H9 (cell line): ENCODE data around the gene ACOX3. TPM values are rescaled to one million over a fixed set of nuclear protein-coding genes. Genes with fewer than 3 reads are reported as not detected.

ENCODE experiments used
- DNase-seq: peaks from one replicate; pipeline ENCODE4 v3.0.0-alpha.2; 2017
- H2AFZ ChIP-seq: one replicate; pipeline ENCODE4 v1.6.1; 2013; ENCODE audit warnings: mild to moderate bottlenecking, low read length, control low read depth, moderate library complexity
- H2AK5ac ChIP-seq: 2 replicates; pipeline ENCODE4 v1.6.1; 2013; ENCODE audit warnings: low read length, control low read depth, mixed read lengths; ENCODE audit not compliant: insufficient read length
- H2BK120ac ChIP-seq: one replicate; pipeline ENCODE4 v1.6.1; 2013; ENCODE audit warnings: low read depth, mild to moderate bottlenecking, low read length, control low read depth, inconsistent platforms; ENCODE audit not compliant: poor library complexity, severe bottlenecking
- H2BK12ac ChIP-seq: 2 replicates; pipeline ENCODE4 v1.6.1; 2013; ENCODE audit warnings: low read length, control low read depth, mixed read lengths, low read depth; ENCODE audit not compliant: insufficient read length
- H2BK15ac ChIP-seq: 2 replicates; pipeline ENCODE4 v1.6.1; 2013; ENCODE audit warnings: low read depth, low read length, control low read depth
- H2BK20ac ChIP-seq: one replicate; pipeline ENCODE4 v1.6.1; 2013; ENCODE audit warnings: low read depth, mild to moderate bottlenecking, low read length, control low read depth, inconsistent platforms; ENCODE audit not compliant: poor library complexity, severe bottlenecking
- H2BK5ac ChIP-seq: 2 replicates; pipeline ENCODE4 v1.6.1; 2013; ENCODE audit warnings: low read length, control low read depth, mixed read lengths; ENCODE audit not compliant: insufficient read length
- H3K14ac ChIP-seq: 2 replicates; pipeline ENCODE4 v1.6.1; 2013; ENCODE audit warnings: low read length, control low read depth; ENCODE audit not compliant: insufficient read depth
- H3K18ac ChIP-seq: 2 replicates; pipeline ENCODE4 v1.6.1; 2013; ENCODE audit warnings: low read depth, mild to moderate bottlenecking, mixed read lengths, low read length, control low read depth; ENCODE audit not compliant: insufficient read length
- H3K23ac ChIP-seq: 2 replicates; pipeline ENCODE4 v1.6.1; 2013; ENCODE audit warnings: low read length, control low read depth, mixed read lengths, low read depth; ENCODE audit not compliant: insufficient read length
- H3K23me2 ChIP-seq: 2 replicates; pipeline ENCODE4 v1.6.1; 2013; ENCODE audit warnings: low read depth, mild to moderate bottlenecking, mixed read lengths, low read length, control low read depth; ENCODE audit not compliant: insufficient read length, poor library complexity, severe bottlenecking
- H3K27ac ChIP-seq: 2 replicates; pipeline ENCODE4 v1.5.1; 2013; ENCODE audit warnings: low read length, control low read depth, mixed read lengths, low read depth; ENCODE audit not compliant: insufficient read length
- H3K27me3 ChIP-seq: 2 replicates; pipeline ENCODE4 v1.6.1; 2013; ENCODE audit warnings: low read length, control low read depth, inconsistent platforms; ENCODE audit not compliant: insufficient read depth
- H3K4ac ChIP-seq: 2 replicates; pipeline ENCODE4 v1.6.1; 2013; ENCODE audit warnings: low read depth, mild to moderate bottlenecking, control low read depth, inconsistent platforms, low read length, moderate library complexity
- H3K4me1 ChIP-seq: 2 replicates; pipeline ENCODE4 v1.6.1; 2013; ENCODE audit warnings: low read length, control low read depth, inconsistent platforms; ENCODE audit not compliant: insufficient read depth
- H3K4me2 ChIP-seq: 2 replicates; pipeline ENCODE4 v1.6.1; 2013; ENCODE audit warnings: low read length, control low read depth, mixed read lengths; ENCODE audit not compliant: insufficient read length, insufficient read depth
- H3K56ac ChIP-seq: 2 replicates; pipeline ENCODE4 v1.6.1; 2013; ENCODE audit warnings: low read depth, mild to moderate bottlenecking, mixed read lengths, low read length, control low read depth; ENCODE audit not compliant: insufficient read length
- H3K79me1 ChIP-seq: 2 replicates; pipeline ENCODE4 v1.6.1; 2013; ENCODE audit warnings: low read depth, mild to moderate bottlenecking, moderate library complexity, low read length, control low read depth, inconsistent platforms; ENCODE audit not compliant: insufficient read depth, poor library complexity, severe bottlenecking
- H3K79me2 ChIP-seq: 2 replicates; pipeline ENCODE4 v1.6.1; 2013; ENCODE audit warnings: low read length, control low read depth, inconsistent platforms; ENCODE audit not compliant: insufficient read depth
- H3K9ac ChIP-seq: 2 replicates; pipeline ENCODE4 v1.6.1; 2013; ENCODE audit warnings: low read length, control low read depth, mixed read lengths; ENCODE audit not compliant: insufficient read length; ENCODE audit errors: extremely low read depth
- H3K9me3 ChIP-seq: one replicate; pipeline ENCODE4 v1.6.1; 2013; ENCODE audit warnings: low read depth, low read length, inconsistent platforms; ENCODE audit not compliant: control insufficient read depth
- H3T11ph ChIP-seq: one replicate; pipeline ENCODE4 v1.6.1; 2013; ENCODE audit warnings: mild to moderate bottlenecking, low read length, control low read depth, inconsistent platforms
- H4K20me1 ChIP-seq: one replicate; pipeline ENCODE4 v1.6.1; 2013; ENCODE audit not compliant: control insufficient read depth, insufficient read length, insufficient read depth
- H4K5ac ChIP-seq: 2 replicates; pipeline ENCODE4 v1.6.1; 2013; ENCODE audit warnings: low read depth, mild to moderate bottlenecking, mixed read lengths, low read length, control low read depth; ENCODE audit not compliant: insufficient read length
- H4K8ac ChIP-seq: replicated peaks from 2 replicates; pipeline ENCODE4 v1.6.1; 2013; ENCODE audit warnings: low read length, control low read depth, mixed read lengths, low read depth; ENCODE audit not compliant: insufficient read length
- H4K91ac ChIP-seq: 2 replicates; pipeline ENCODE4 v1.6.1; 2013; ENCODE audit warnings: low read depth, mild to moderate bottlenecking, moderate library complexity, mixed read lengths, low read length, control low read depth; ENCODE audit not compliant: insufficient read length
- H3K27ac Mint-ChIP-seq, 3 experiments: 2 replicates in 2 of 3; 3 replicates in 1 of 3; pipeline ENCODE4 v1.8.0; 2020 to 2021; ENCODE audit warnings: mixed read lengths in 3 of 3, mild to moderate bottlenecking in 1 of 3, moderate library complexity in 1 of 3
- H3K27me3 Mint-ChIP-seq: 2 replicates; pipeline ENCODE4 v1.8.0; 2021; ENCODE audit warnings: low read depth, mild to moderate bottlenecking, moderate library complexity, mixed read lengths
- H3K36me3 Mint-ChIP-seq, 3 experiments: 2 replicates in 2 of 3; 3 replicates in 1 of 3; pipeline ENCODE4 v1.8.0; 2020 to 2021; ENCODE audit warnings: low read depth in 3 of 3, mixed read lengths in 3 of 3; ENCODE audit not compliant: insufficient read depth in 1 of 3
- H3K4me1 Mint-ChIP-seq, 2 experiments: 2 replicates each; pipeline ENCODE4 v1.8.0; 2020; ENCODE audit warnings: mixed read lengths in 2 of 2
- H3K4me3 Mint-ChIP-seq, 2 experiments: 2 replicates in 1 of 2; 3 replicates in 1 of 2; pipeline ENCODE4 v1.8.0; 2020 to 2021; ENCODE audit warnings: mild to moderate bottlenecking in 2 of 2, mixed read lengths in 2 of 2, moderate library complexity in 1 of 2
- H3K9me3 Mint-ChIP-seq, 2 experiments: 2 replicates in 1 of 2; 3 replicates in 1 of 2; pipeline ENCODE4 v1.8.0; 2020; ENCODE audit warnings: mild to moderate bottlenecking in 2 of 2, mixed read lengths in 2 of 2, moderate library complexity in 1 of 2
- WGBS: extraction: QIAGEN DNeasy Blood & Tissue Kit; methylation state at CpG from one replicate; pipeline ENCODE4 v1.1.7; 2013; ENCODE audit warnings: missing lambda C conversion rate, low lambda C conversion rate, mixed read lengths; ENCODE audit not compliant: insufficient read length; ENCODE audit errors: extremely low coverage; 5-methylcytosine and 5-hydroxymethylcytosine counted together
- total RNA-seq: library from RNA; stranded (reverse); gene quantifications from 2 replicates; pipeline ENCODE4 v1.2.1, GENCODE V29; 2021
- TF ChIP-seq, protein P1 (sequence below): fragments of 200-600 bp; sonication (generic); conservative IDR thresholded peaks from 3 replicates; pipeline ENCODE4 v1.8.0; 2021; ENCODE audit warnings: antibody characterized with exemption, mild to moderate bottlenecking

The ACOX3 gene
- total RNA-seq, 1 experiment from 2014 or later = 13.8 TPM

DNA sequence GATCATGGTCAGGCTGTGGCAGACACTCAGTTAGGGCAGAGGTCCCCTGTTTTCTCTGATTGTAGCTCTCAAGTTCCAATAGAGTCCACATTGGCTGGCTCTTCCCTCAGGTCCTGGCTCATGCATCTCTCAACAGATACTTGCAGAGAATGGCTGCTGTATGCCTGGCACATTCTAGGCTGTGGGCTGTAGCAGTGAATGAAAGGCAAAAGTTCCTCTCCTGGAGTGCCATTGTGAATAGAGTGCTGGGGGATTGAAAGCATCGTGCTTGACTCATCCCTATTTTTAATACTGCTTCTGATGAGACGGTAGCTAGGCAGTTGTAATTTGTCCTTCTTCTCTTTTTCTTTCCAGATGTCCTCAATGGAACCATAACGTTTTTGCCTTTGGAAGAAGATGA, 5.6 kb upstream of the ACOX3 start:
- Histone ChIP-seq H3K4me2 (no peak overlapping the region), H4K8ac (no peak overlapping the region), H2BK120ac (no peak overlapping the region), H3K9me3 (no peaks in the 10 kb centered on the region), H3K56ac (no peak overlapping the region), H3K9ac (no peak overlapping the region), H4K20me1 (no peaks in the 10 kb centered on the region), H2BK20ac (no peak overlapping the region), H3K4me1 (peaks cover 5% of the 10 kb centered on the region; the same call in 1 of the 2 replicates), H3K79me2 (peaks cover 17% of the 10 kb centered on the region; the same call in 1 of the 2 replicates), H3T11ph (no peak overlapping the region), H2BK5ac (no peak overlapping the region), H2BK12ac (no peak overlapping the region), H3K79me1 (peaks cover 6% of the 10 kb centered on the region), H4K5ac (no peak overlapping the region), H3K23me2 (peaks cover 3% of the 10 kb centered on the region), H2AK5ac (no peak overlapping the region), H3K4ac (no peak overlapping the region), H2BK15ac (no peak overlapping the region), H4K91ac (no peak overlapping the region), H3K18ac (no peak overlapping the region), H3K23ac (no peak overlapping the region), H3K27ac (no peak overlapping the region), H3K14ac (no peak overlapping the region), H3K27me3 (no peaks in the 10 kb centered on the region), H2AFZ (no peak overlapping the region)
- no peaks in the 10 kb centered on the region for H3K9me3 Mint-ChIP-seq
- H3K36me3 Mint-ChIP-seq = peaks cover 6 to 19% (median 15%) of the 10 kb centered on the region in 3 experiments; a peak in 5 of 7 replicates
- no peak overlapping the region; a peak in 1 of 7 replicates for H3K27ac Mint-ChIP-seq
- no peak overlapping the region for H3K4me3 Mint-ChIP-seq
- DNase-seq = no peak
- TF ChIP-seq, protein P1, sequence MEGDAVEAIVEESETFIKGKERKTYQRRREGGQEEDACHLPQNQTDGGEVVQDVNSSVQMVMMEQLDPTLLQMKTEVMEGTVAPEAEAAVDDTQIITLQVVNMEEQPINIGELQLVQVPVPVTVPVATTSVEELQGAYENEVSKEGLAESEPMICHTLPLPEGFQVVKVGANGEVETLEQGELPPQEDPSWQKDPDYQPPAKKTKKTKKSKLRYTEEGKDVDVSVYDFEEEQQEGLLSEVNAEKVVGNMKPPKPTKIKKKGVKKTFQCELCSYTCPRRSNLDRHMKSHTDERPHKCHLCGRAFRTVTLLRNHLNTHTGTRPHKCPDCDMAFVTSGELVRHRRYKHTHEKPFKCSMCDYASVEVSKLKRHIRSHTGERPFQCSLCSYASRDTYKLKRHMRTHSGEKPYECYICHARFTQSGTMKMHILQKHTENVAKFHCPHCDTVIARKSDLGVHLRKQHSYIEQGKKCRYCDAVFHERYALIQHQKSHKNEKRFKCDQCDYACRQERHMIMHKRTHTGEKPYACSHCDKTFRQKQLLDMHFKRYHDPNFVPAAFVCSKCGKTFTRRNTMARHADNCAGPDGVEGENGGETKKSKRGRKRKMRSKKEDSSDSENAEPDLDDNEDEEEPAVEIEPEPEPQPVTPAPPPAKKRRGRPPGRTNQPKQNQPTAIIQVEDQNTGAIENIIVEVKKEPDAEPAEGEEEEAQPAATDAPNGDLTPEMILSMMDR = no peak
- no CpG with 5 or more reads among the region's 3 CpGs for WGBS
- peaks cover 18% of the 10 kb centered on the region in 2 experiments for H3K4me1 Mint-ChIP-seq
- no peaks in the 10 kb centered on the region for H3K27me3 Mint-ChIP-seq
